Measurements from ENCODE around the gene DSP. TPM values are rescaled to one million over a fixed set of nuclear protein-coding genes. Genes with fewer than 3 reads are reported as not detected.

Gene DSP
- total RNA-seq, 2 experiments from 2014 or later: 0.22 TPM; not detected in 1

- peaks cover 12% of the 10 kb centered on the region for H3K27me3 Mint-ChIP-seq (ENCODE audit: low read depth)
- H3K9me3 Mint-ChIP-seq: no peaks in the 10 kb centered on the region
- no peak for DNase-seq
- CTCF ChIA-PET: no interaction called here
- no peaks in the 10 kb centered on the region for H3K36me3 Mint-ChIP-seq (ENCODE audit: low read depth)
- H3K27ac Mint-ChIP-seq: no peak overlapping the region
- no peak overlapping the region for H3K4me3 Mint-ChIP-seq
- intact Hi-C loops (cut with micrococcal nuclease): no loop called here
- no peaks in the 10 kb centered on the region for H3K4me1 Mint-ChIP-seq (ENCODE audit: low read depth)
Measured at GRCh38 chr6:7515363-7515762, 26.1 kb upstream of the DSP start.

- CTCF ChIA-PET: interaction anchor here (1.0 kb wide), 1 partner anchor 19 kb away, joined by 4 read pairs; no protein-coding TSS in a partner anchor
- H3K9me3 Mint-ChIP-seq: no peaks in the 10 kb centered on the region
- H3K27me3 Mint-ChIP-seq (ENCODE audit: low read depth): peaks cover 12% of the 10 kb centered on the region
- no peak overlapping the region for H3K27ac Mint-ChIP-seq
- no peak for DNase-seq
- intact Hi-C loops (cut with micrococcal nuclease): no loop called here
- H3K4me1 Mint-ChIP-seq (ENCODE audit: low read depth): no peaks in the 10 kb centered on the region
- H3K4me3 Mint-ChIP-seq: no peak overlapping the region
- H3K36me3 Mint-ChIP-seq (ENCODE audit: low read depth): no peaks in the 10 kb centered on the region
Measured at GRCh38 chr6:7518877-7519276, 22.6 kb upstream of the DSP start.

GRCh38 chr6:7522873-7523272 lies 18.6 kb upstream of the DSP start:
- Mint-ChIP-seq H3K4me3 (no peak overlapping the region), H3K27ac (no peak overlapping the region), H3K9me3 (no peaks in the 10 kb centered on the region), H3K27me3 (ENCODE audit: low read depth) (peaks cover 30% of the 10 kb centered on the region), H3K4me1 (ENCODE audit: low read depth) (no peaks in the 10 kb centered on the region), H3K36me3 (ENCODE audit: low read depth) (no peaks in the 10 kb centered on the region)
- DNase-seq: no peak
- CTCF ChIA-PET: no interaction called here
- intact Hi-C loops (cut with micrococcal nuclease): no loop called here

- Mint-ChIP-seq H3K9me3 (no peaks in the 10 kb centered on the region), H3K4me1 (ENCODE audit: low read depth) (no peaks in the 10 kb centered on the region), H3K27ac (no peak overlapping the region), H3K36me3 (ENCODE audit: low read depth) (no peaks in the 10 kb centered on the region), H3K4me3 (no peak overlapping the region), H3K27me3 (ENCODE audit: low read depth) (peaks cover 30% of the 10 kb centered on the region)
- intact Hi-C loops (cut with micrococcal nuclease): no loop called here
- no peak for DNase-seq
- CTCF ChIA-PET: no interaction called here
Measured at GRCh38 chr6:7523922-7524321, 17.5 kb upstream of the DSP start.

GRCh38 chr6:7526755-7527154 lies 14.7 kb upstream of the DSP start:
- Mint-ChIP-seq H3K4me3 (no peak overlapping the region), H3K4me1 (ENCODE audit: low read depth) (no peaks in the 10 kb centered on the region), H3K9me3 (no peaks in the 10 kb centered on the region), H3K27me3 (ENCODE audit: low read depth) (peaks cover 27% of the 10 kb centered on the region), H3K36me3 (ENCODE audit: low read depth) (no peaks in the 10 kb centered on the region), H3K27ac (no peak overlapping the region)
- intact Hi-C loops (cut with micrococcal nuclease): no loop called here
- DNase-seq: no peak
- CTCF ChIA-PET: no interaction called here

- intact Hi-C loops (cut with micrococcal nuclease): no loop called here
- Mint-ChIP-seq H3K4me1 (ENCODE audit: low read depth) (no peaks in the 10 kb centered on the region), H3K27me3 (ENCODE audit: low read depth) (peaks cover 22% of the 10 kb centered on the region), H3K27ac (no peak overlapping the region), H3K36me3 (ENCODE audit: low read depth) (no peaks in the 10 kb centered on the region), H3K4me3 (no peak overlapping the region), H3K9me3 (no peaks in the 10 kb centered on the region)
- DNase-seq: no peak
- CTCF ChIA-PET: interaction anchor here (0.6 kb wide), 1 partner anchor 123 kb away, joined by 4 read pairs; no protein-coding TSS in a partner anchor
Measured at GRCh38 chr6:7528565-7528964, 12.9 kb upstream of the DSP start.

- H3K4me3 Mint-ChIP-seq: no peak overlapping the region
- H3K36me3 Mint-ChIP-seq (ENCODE audit: low read depth): no peaks in the 10 kb centered on the region
- DNase-seq: no peak
- H3K4me1 Mint-ChIP-seq (ENCODE audit: low read depth): no peaks in the 10 kb centered on the region
- no peaks in the 10 kb centered on the region for H3K9me3 Mint-ChIP-seq
- CTCF ChIA-PET: no interaction called here
- H3K27me3 Mint-ChIP-seq (ENCODE audit: low read depth): peaks cover 22% of the 10 kb centered on the region
- H3K27ac Mint-ChIP-seq: no peak overlapping the region
- intact Hi-C loops (cut with micrococcal nuclease): no loop called here
Measured at GRCh38 chr6:7529141-7529540, 12.3 kb upstream of the DSP start.

GRCh38 chr6:7532232-7532631 lies 9.2 kb upstream of the DSP start:
- Mint-ChIP-seq H3K4me1 (ENCODE audit: low read depth) (no peaks in the 10 kb centered on the region), H3K9me3 (no peaks in the 10 kb centered on the region), H3K27me3 (ENCODE audit: low read depth) (peaks cover 14% of the 10 kb centered on the region), H3K4me3 (no peak overlapping the region), H3K27ac (no peak overlapping the region), H3K36me3 (ENCODE audit: low read depth) (no peaks in the 10 kb centered on the region)
- no peak for DNase-seq
- intact Hi-C loops (cut with micrococcal nuclease): no loop called here
- CTCF ChIA-PET: interaction anchor here (0.6 kb wide), 1 partner anchor 687 kb away, joined by 4 read pairs; no protein-coding TSS in a partner anchor

GRCh38 chr6:7532821-7533220 lies 8.7 kb upstream of the DSP start:
- intact Hi-C loops (cut with micrococcal nuclease): no loop called here
- CTCF ChIA-PET: no interaction called here
- peaks cover 14% of the 10 kb centered on the region for H3K27me3 Mint-ChIP-seq (ENCODE audit: low read depth)
- H3K9me3 Mint-ChIP-seq: no peaks in the 10 kb centered on the region
- no peaks in the 10 kb centered on the region for H3K4me1 Mint-ChIP-seq (ENCODE audit: low read depth)
- no peak overlapping the region for H3K4me3 Mint-ChIP-seq
- no peaks in the 10 kb centered on the region for H3K36me3 Mint-ChIP-seq (ENCODE audit: low read depth)
- H3K27ac Mint-ChIP-seq: no peak overlapping the region
- DNase-seq: no peak

- H3K27me3 Mint-ChIP-seq (ENCODE audit: low read depth): peaks cover 24% of the 10 kb centered on the region
- H3K27ac Mint-ChIP-seq: no peak overlapping the region
- CTCF ChIA-PET: interaction anchor here (0.6 kb wide), 1 partner anchor 41 kb away, joined by 5 read pairs; no protein-coding TSS in a partner anchor
Measured at GRCh38 chr6:7534192-7534591, 7.3 kb upstream of the DSP start.

GRCh38 chr6:7535498-7535897 lies 6.0 kb upstream of the DSP start:
- no peak overlapping the region for H3K4me3 Mint-ChIP-seq
- intact Hi-C loops (cut with micrococcal nuclease): no loop called here
- peaks cover 34% of the 10 kb centered on the region for H3K27me3 Mint-ChIP-seq (ENCODE audit: low read depth)
- CTCF ChIA-PET: no interaction called here
- no peaks in the 10 kb centered on the region for H3K9me3 Mint-ChIP-seq
- no peak overlapping the region for H3K27ac Mint-ChIP-seq
- no peak for DNase-seq
- peaks cover under 1% of the 10 kb centered on the region for H3K4me1 Mint-ChIP-seq (ENCODE audit: low read depth)
- H3K36me3 Mint-ChIP-seq (ENCODE audit: low read depth): no peaks in the 10 kb centered on the region

More at GRCh38 chr6:7534192-7534591, 7.3 kb upstream of the DSP start:
- Mint-ChIP-seq H3K9me3 (no peaks in the 10 kb centered on the region), H3K4me1 (ENCODE audit: low read depth) (no peaks in the 10 kb centered on the region), H3K4me3 (no peak overlapping the region), H3K36me3 (ENCODE audit: low read depth) (no peaks in the 10 kb centered on the region)
- intact Hi-C loops (cut with micrococcal nuclease): no loop called here
- DNase-seq: no peak

GRCh38 chr6:7537565-7538174 lies 3.8 kb upstream of the DSP start:
- Mint-ChIP-seq H3K27ac (no peak overlapping the region), H3K4me3 (no peak overlapping the region), H3K36me3 (ENCODE audit: low read depth) (no peaks in the 10 kb centered on the region), H3K27me3 (ENCODE audit: low read depth) (peaks cover 47% of the 10 kb centered on the region), H3K4me1 (ENCODE audit: low read depth) (peaks cover 6% of the 10 kb centered on the region), H3K9me3 (no peaks in the 10 kb centered on the region)
- DNase-seq: no peak
- intact Hi-C loops (cut with micrococcal nuclease): no loop called here
- CTCF ChIA-PET: interaction anchor here (1.1 kb wide), 1 partner anchor 19 kb away, joined by 4 read pairs; no protein-coding TSS in a partner anchor

GRCh38 chr6:7538484-7538883 lies 3.0 kb upstream of the DSP start:
- CTCF ChIA-PET: interaction anchor here (1.1 kb wide), 1 partner anchor 19 kb away, joined by 4 read pairs; no protein-coding TSS in a partner anchor
- H3K36me3 Mint-ChIP-seq (ENCODE audit: low read depth): no peaks in the 10 kb centered on the region
- no peaks in the 10 kb centered on the region for H3K9me3 Mint-ChIP-seq
- intact Hi-C loops (cut with micrococcal nuclease): no loop called here
- no peak overlapping the region for H3K4me3 Mint-ChIP-seq
- peaks cover 6% of the 10 kb centered on the region for H3K4me1 Mint-ChIP-seq (ENCODE audit: low read depth)
- peaks cover 52% of the 10 kb centered on the region for H3K27me3 Mint-ChIP-seq (ENCODE audit: low read depth)
- H3K27ac Mint-ChIP-seq: no peak overlapping the region
- no peak for DNase-seq

Data from activated naive CD4-positive, alpha-beta T cell treated with anti-CD3 and anti-CD28 coated beads for 36 hours (primary cell).